Activated CD8-positive, alpha-beta T cell treated with anti-CD3 and anti-CD28 coated beads, Interleukin-2, amount 10 ng/mL, durations not matched to agents 7 days and 5 days (primary cell): Measurements from ENCODE around the gene LTBR. TPM values are rescaled to one million over a fixed set of nuclear protein-coding genes. Genes with fewer than 3 reads are reported as not detected.

ENCODE experiments used
- ATAC-seq: fragments of 150-1000 bp; cut with Tn5 transposase; one replicate; pipeline ENCODE4 v1.10.0; 2021; ENCODE audit warnings: moderate library complexity
- CTCF ChIA-PET: fragments of 350-600 bp; sonication (Branson Sonifier 250); formaldehyde crosslinking; loops from one replicate; lab custom pipeline; 2021; ENCODE audit warnings: antibody characterized with exemption; lab: Charles Lee
- POLR2A ChIA-PET: fragments of 350-600 bp; sonication (Branson Sonifier 250); formaldehyde crosslinking; loops from one replicate; lab custom pipeline; 2021; ENCODE audit warnings: antibody characterized with exemption; lab: Charles Lee
- DNase-seq: peaks from one replicate; pipeline ENCODE4 v3.0.0-alpha.2; 2020
- H3K27ac Mint-ChIP-seq: one replicate; pipeline ENCODE4 v1.8.0; 2021; ENCODE audit warnings: mild to moderate bottlenecking, mixed read lengths
- H3K27me3 Mint-ChIP-seq: one replicate; pipeline ENCODE4 v1.8.0; 2021; ENCODE audit warnings: low read depth, mixed read lengths
- H3K36me3 Mint-ChIP-seq: one replicate; pipeline ENCODE4 v1.8.0; 2021; ENCODE audit warnings: low read depth, mixed read lengths
- H3K4me1 Mint-ChIP-seq: one replicate; pipeline ENCODE4 v1.8.0; 2021; ENCODE audit warnings: low read depth, mixed read lengths
- H3K4me3 Mint-ChIP-seq: one replicate; pipeline ENCODE4 v1.8.0; 2021; ENCODE audit warnings: mild to moderate bottlenecking, mixed read lengths
- H3K9me3 Mint-ChIP-seq: one replicate; pipeline ENCODE4 v1.8.0; 2022; ENCODE audit warnings: mixed read lengths; ENCODE audit not compliant: insufficient read depth
- total RNA-seq, 2 experiments: library from RNA; stranded (reverse); gene quantifications; one replicate each; pipeline ENCODE4 v1.2.3, GENCODE V29; 2021

LTBR gene
- total RNA-seq, 2 experiments from 2014 or later, result 0.34 TPM; not detected in 1

GRCh38 chr12:6376870-6377666 is 6.9 kb upstream of the LTBR start:
- Mint-ChIP-seq H3K9me3 (no peaks in the 10 kb centered on the region), H3K4me1 (peaks cover 42% of the 10 kb centered on the region), H3K27me3 (peaks cover 17% of the 10 kb centered on the region), H3K27ac (peak overlapping the region; percentile 84), H3K4me3 (peak overlapping the region; percentile 51), H3K36me3 (no peaks in the 10 kb centered on the region)
- DNase-seq (peak; percentile 55), ATAC-seq (peak; percentile 73)
- POLR2A ChIA-PET, result no interaction called here
- CTCF ChIA-PET, result interaction anchor here (0.7 to 1.9 kb wide), 3 partner anchors 9 to 15 kb away, joined by 3 to 4 read pairs (median 3); no protein-coding TSS in a partner anchor

DNA sequence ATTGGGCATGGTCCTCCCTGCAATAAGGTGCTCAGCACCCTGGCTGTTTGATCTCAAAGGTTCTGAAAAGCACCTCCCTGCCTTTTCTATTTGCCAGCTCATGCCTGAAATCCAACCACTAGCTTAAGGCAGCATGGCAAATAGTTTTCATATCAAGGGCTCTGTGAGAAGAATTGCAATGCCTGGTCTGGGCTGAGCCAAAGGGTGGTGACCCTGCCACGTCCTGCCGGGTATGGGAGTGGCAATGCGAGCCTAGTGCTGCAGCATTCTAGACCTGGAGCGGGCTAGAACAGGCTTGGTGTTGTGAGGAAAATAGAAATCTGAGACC is 6.3 kb upstream of the LTBR start:
- peak overlapping the region; percentile 51 for H3K4me3 Mint-ChIP-seq
- H3K36me3 Mint-ChIP-seq, result no peaks in the 10 kb centered on the region
- peak overlapping the region; percentile 84 for H3K27ac Mint-ChIP-seq
- ChIA-PET CTCF (interaction anchor here (1.4 to 1.9 kb wide), 2 partner anchors 10 kb away, joined by 3 to 4 read pairs; no protein-coding TSS in a partner anchor), POLR2A (no interaction called here)
- H3K27me3 Mint-ChIP-seq, result peaks cover 20% of the 10 kb centered on the region
- H3K4me1 Mint-ChIP-seq, result peaks cover 36% of the 10 kb centered on the region
- ATAC-seq (no peak), DNase-seq (no peak)
- H3K9me3 Mint-ChIP-seq, result no peaks in the 10 kb centered on the region

DNA sequence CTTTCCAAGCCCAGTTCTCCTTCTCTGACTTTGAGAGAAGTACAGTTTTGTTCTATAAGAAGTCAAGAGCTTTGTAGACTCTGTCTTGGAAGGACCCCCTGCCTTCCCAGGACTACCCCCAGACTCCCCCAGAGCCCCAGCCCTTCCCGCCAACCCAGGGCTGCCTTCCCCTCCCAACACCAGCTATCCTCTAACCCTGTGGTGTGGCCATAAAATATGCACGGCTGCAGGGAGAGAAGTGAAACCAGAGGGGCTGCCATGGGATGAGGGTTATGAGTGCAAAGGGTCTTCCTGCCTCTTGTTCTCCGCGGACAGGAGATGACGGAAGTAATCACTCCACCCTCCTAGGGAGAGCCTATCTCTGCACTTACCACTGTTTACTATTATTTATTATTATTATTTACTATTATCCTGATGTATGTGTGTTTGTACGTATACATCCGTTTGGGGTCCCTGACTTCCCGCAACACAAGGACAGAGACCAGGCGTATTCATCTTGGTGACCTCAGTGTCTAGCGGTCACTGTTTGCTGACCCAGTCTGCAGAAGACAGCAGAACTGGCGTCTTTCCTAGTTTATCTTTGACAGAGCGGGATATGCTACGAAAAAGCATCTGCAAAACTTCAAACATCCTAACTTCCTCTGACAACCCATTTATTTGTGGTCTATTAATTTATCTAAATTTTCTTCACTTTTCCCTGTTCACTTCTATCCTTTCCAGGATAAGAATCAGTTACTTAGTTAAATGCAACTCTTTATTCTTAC is 5.1 kb upstream of the LTBR start:
- POLR2A ChIA-PET, result no interaction called here
- no peak for DNase-seq
- Mint-ChIP-seq H3K27me3 (peaks cover 27% of the 10 kb centered on the region), H3K36me3 (no peaks in the 10 kb centered on the region), H3K4me3 (no peak overlapping the region), H3K27ac (no peak overlapping the region), H3K9me3 (no peaks in the 10 kb centered on the region), H3K4me1 (peaks cover 30% of the 10 kb centered on the region)
- CTCF ChIA-PET, result interaction anchor here (1.2 to 1.9 kb wide), 2 partner anchors 11 to 14 kb away, joined by 3 to 4 read pairs; no protein-coding TSS in a partner anchor
- no peak for ATAC-seq

- DNase-seq, result no peak
- CTCF ChIA-PET, result interaction anchor here (0.8 kb wide), 1 partner anchor 43 kb away, joined by 3 read pairs; no protein-coding TSS in a partner anchor
- no peak overlapping the region for H3K4me3 Mint-ChIP-seq
Observed at GRCh38 chr12:6380141-6381121, 3.5 kb upstream of the LTBR start.

DNA sequence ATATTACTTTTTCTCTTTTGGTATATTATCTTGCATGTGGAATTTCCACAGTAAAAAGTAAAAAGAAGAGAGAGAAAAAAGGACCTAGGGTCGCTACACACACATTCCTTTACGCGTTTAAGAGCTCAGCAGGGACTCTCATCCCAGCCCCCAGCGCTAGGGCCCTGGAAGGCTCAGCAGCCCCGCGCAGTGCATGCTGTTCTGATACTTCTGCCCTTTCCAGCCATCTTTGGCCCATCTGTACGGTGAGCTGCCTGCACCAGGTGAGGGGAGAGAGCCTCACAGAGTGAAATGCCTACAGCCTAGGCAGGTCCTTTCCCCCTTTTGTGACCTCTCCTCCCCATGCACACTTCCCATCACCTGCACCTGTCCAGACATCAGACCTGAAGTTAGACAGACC is 1.6 kb upstream of the LTBR start:
- H3K4me1 Mint-ChIP-seq, result peaks cover 8% of the 10 kb centered on the region
- no peak overlapping the region for H3K27ac Mint-ChIP-seq
- no peaks in the 10 kb centered on the region for H3K36me3 Mint-ChIP-seq
- ChIA-PET POLR2A (no interaction called here), CTCF (interaction anchor here (1.9 kb wide), 1 partner anchor 14 kb away, joined by 4 read pairs; no protein-coding TSS in a partner anchor)
- peaks cover 29% of the 10 kb centered on the region for H3K27me3 Mint-ChIP-seq
- no peaks in the 10 kb centered on the region for H3K9me3 Mint-ChIP-seq
- no peak overlapping the region for H3K4me3 Mint-ChIP-seq
- DNase-seq (no peak), ATAC-seq (no peak)

More at GRCh38 chr12:6380141-6381121, 3.5 kb upstream of the LTBR start:
- no peaks in the 10 kb centered on the region for H3K9me3 Mint-ChIP-seq
- H3K4me1 Mint-ChIP-seq, result peaks cover 28% of the 10 kb centered on the region
- ATAC-seq, result no peak
- peaks cover 29% of the 10 kb centered on the region for H3K27me3 Mint-ChIP-seq
- H3K36me3 Mint-ChIP-seq, result no peaks in the 10 kb centered on the region
- no peak overlapping the region for H3K27ac Mint-ChIP-seq
- POLR2A ChIA-PET, result no interaction called here

DNA sequence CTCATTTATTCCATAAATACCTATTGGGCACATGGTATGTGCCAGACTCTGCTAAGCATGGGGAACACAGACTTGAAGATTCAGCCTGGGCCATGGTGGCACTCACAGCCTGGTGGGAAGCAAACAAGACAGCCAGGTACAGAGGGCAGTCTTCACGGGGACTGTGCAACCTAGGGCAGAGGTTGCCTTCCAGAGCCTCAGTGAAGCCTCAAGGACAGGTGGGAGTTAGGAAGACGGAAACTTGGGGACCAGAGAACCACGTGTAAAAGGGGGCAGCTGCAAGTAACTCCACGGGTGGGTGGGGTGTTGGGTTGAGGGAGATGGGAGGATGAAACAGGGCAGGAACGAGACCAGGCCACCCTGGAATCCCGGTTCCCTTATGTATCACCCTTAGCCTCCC is 980 bp upstream of the LTBR start:
- POLR2A ChIA-PET, result no interaction called here
- no peak for ATAC-seq

GRCh38 chr12:6384499-6385436 is 806 bp downstream of the LTBR start:
- POLR2A ChIA-PET, result no interaction called here
- ATAC-seq (no peak), DNase-seq (no peak)
- no peaks in the 10 kb centered on the region for H3K4me1 Mint-ChIP-seq
- CTCF ChIA-PET, result interaction anchor here (1.6 kb wide), 1 partner anchor 17 kb away, joined by 5 read pairs; no protein-coding TSS in a partner anchor
- H3K27me3 Mint-ChIP-seq, result peaks cover 35% of the 10 kb centered on the region
- H3K9me3 Mint-ChIP-seq, result no peaks in the 10 kb centered on the region
- H3K27ac Mint-ChIP-seq, result no peak overlapping the region
- H3K36me3 Mint-ChIP-seq, result no peaks in the 10 kb centered on the region
- H3K4me3 Mint-ChIP-seq, result no peak overlapping the region

More for the DNA sequence above, 980 bp upstream of the LTBR start:
- Mint-ChIP-seq H3K9me3 (no peaks in the 10 kb centered on the region), H3K27me3 (peaks cover 32% of the 10 kb centered on the region), H3K27ac (no peak overlapping the region), H3K4me3 (no peak overlapping the region), H3K4me1 (peaks cover 4% of the 10 kb centered on the region), H3K36me3 (no peaks in the 10 kb centered on the region)
- no peak for DNase-seq
- CTCF ChIA-PET, result interaction anchor here (1.6 to 1.9 kb wide), 2 partner anchors 13 to 15 kb away, joined by 4 to 5 read pairs; no protein-coding TSS in a partner anchor

DNA sequence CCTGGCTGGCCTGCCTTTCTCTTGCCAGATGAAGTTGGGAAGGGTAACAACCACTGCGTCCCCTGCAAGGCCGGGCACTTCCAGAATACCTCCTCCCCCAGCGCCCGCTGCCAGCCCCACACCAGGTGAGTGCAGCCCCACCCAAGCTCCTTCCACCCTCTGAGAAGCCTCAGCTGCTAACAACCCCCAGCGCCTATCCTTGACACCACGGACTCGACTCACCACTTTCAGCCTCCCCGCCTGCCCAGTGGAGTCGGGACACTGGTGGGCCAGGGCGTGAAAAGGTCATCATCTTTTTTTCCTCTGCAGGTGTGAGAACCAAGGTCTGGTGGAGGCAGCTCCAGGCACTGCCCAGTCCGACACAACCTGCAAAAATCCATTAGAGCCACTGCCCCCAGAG is 2.1 kb downstream of the LTBR start:
- no peak overlapping the region for H3K4me3 Mint-ChIP-seq
- H3K36me3 Mint-ChIP-seq, result no peaks in the 10 kb centered on the region
- H3K4me1 Mint-ChIP-seq, result no peaks in the 10 kb centered on the region
- ChIA-PET POLR2A (interaction anchor here (1.2 kb wide), 1 partner anchor 12 kb away, joined by 4 read pairs; no protein-coding TSS in a partner anchor), CTCF (no interaction called here)
- no peak overlapping the region for H3K27ac Mint-ChIP-seq
- DNase-seq (no peak), ATAC-seq (no peak)
- H3K27me3 Mint-ChIP-seq, result peaks cover 29% of the 10 kb centered on the region
- H3K9me3 Mint-ChIP-seq, result no peaks in the 10 kb centered on the region

- no peak overlapping the region for H3K4me3 Mint-ChIP-seq
- DNase-seq (no peak), ATAC-seq (no peak)
- ChIA-PET POLR2A (interaction anchor here (1.2 kb wide), 1 partner anchor 12 kb away, joined by 4 read pairs; no protein-coding TSS in a partner anchor), CTCF (no interaction called here)
- no peak overlapping the region for H3K27ac Mint-ChIP-seq
- H3K36me3 Mint-ChIP-seq, result no peaks in the 10 kb centered on the region
- H3K4me1 Mint-ChIP-seq, result no peaks in the 10 kb centered on the region
- H3K27me3 Mint-ChIP-seq, result peaks cover 25% of the 10 kb centered on the region
- H3K9me3 Mint-ChIP-seq, result no peaks in the 10 kb centered on the region
Observed at GRCh38 chr12:6386491-6386890, 2.5 kb downstream of the LTBR start.

- ATAC-seq (no peak), DNase-seq (no peak)
- no peaks in the 10 kb centered on the region for H3K4me1 Mint-ChIP-seq
- H3K27me3 Mint-ChIP-seq, result peaks cover 18% of the 10 kb centered on the region
- POLR2A ChIA-PET, result no interaction called here
- no peak overlapping the region for H3K27ac Mint-ChIP-seq
- no peaks in the 10 kb centered on the region for H3K36me3 Mint-ChIP-seq
- H3K4me3 Mint-ChIP-seq, result no peak overlapping the region
- CTCF ChIA-PET, result interaction anchor here (1.2 kb wide), 1 partner anchor 10 kb away, joined by 3 read pairs; no protein-coding TSS in a partner anchor
- H3K9me3 Mint-ChIP-seq, result no peaks in the 10 kb centered on the region
Observed at GRCh38 chr12:6387541-6387940, 3.6 kb downstream of the LTBR start.
